ENCODE measurements around the gene PCDHB13.

Gene PCDHB13

GRCh38 chr5:141260458-141261237 lies 46.9 kb downstream of the PCDHB13 start:
- H3K27ac ChIP-seq, result no peak overlapping the region
- TF ChIP-seq CTCF (IDR thresholded peaks at IDR 0.05), result no peak
- TF ChIP-seq ZFX (IDR thresholded peaks at IDR 0.05; ENCODE audit: borderline replicate concordance), result no peak

- no peak overlapping the region for H3K27ac ChIP-seq
- no peak for TF ChIP-seq CTCF (IDR thresholded peaks at IDR 0.05)
- TF ChIP-seq ZFX (IDR thresholded peaks at IDR 0.05; ENCODE audit: borderline replicate concordance), result no peak
These were observed 47.5 kb downstream of the PCDHB13 start for GRCh38 chr5:141261238-141261546.

All from 22Rv1 (cell line).